Activated T-helper 1 cell treated with anti-CD3 and anti-CD28 coated beads, Interleukin-12 subunit alpha, Interleukin-12 subunit beta, Interleukin-2, Interleukin-4 antibody, amounts not matched to agents 30 ng/mL and 10 ng/mL and 1 ng/mL, durations not matched to agents 14 hours and 24 hours and 36 hours (primary cell): ENCODE data around the gene ANKRD13A. TPM values are rescaled to one million over a fixed set of nuclear protein-coding genes. Genes with fewer than 3 reads are reported as not detected.
"Not testable (repeated sequence)": the region's sequence is repeated elsewhere in the genome, so short reads cannot be mapped to it uniquely, and the experiment has no call there.

ENCODE experiments used
- DNase-seq: peaks from one replicate; pipeline ENCODE4 v3.0.0; 2021; ENCODE audit warnings: low spot score
- H3K27ac Mint-ChIP-seq: one replicate; pipeline ENCODE4 v1.8.0; 2021; ENCODE audit warnings: mild to moderate bottlenecking, mixed read lengths
- H3K27me3 Mint-ChIP-seq: one replicate; pipeline ENCODE4 v1.8.0; 2022; ENCODE audit warnings: mild to moderate bottlenecking, moderate library complexity, mixed read lengths; ENCODE audit not compliant: insufficient read depth
- H3K36me3 Mint-ChIP-seq: one replicate; pipeline ENCODE4 v1.8.0; 2021; ENCODE audit warnings: low read depth, mixed read lengths
- H3K4me1 Mint-ChIP-seq: one replicate; pipeline ENCODE4 v1.8.0; 2021; ENCODE audit warnings: low read depth, mixed read lengths
- H3K4me3 Mint-ChIP-seq: one replicate; pipeline ENCODE4 v1.8.0; 2021; ENCODE audit warnings: mild to moderate bottlenecking, moderate library complexity, mixed read lengths
- H3K9me3 Mint-ChIP-seq: one replicate; pipeline ENCODE4 v1.8.0; 2021; ENCODE audit warnings: mixed read lengths
- intact Hi-C: fragments of 100-400 bp; cut with micrococcal nuclease; formaldehyde crosslinking; loops from one replicate; pipeline ENCODE4 v1.15.1; 2024
- total RNA-seq: library from RNA; stranded (reverse); gene quantifications from 2 replicates; pipeline ENCODE4 v1.2.3, GENCODE V29; 2022

Gene ANKRD13A
- total RNA-seq, 1 donor from 2014 or later: 62.4 TPM

DNA sequence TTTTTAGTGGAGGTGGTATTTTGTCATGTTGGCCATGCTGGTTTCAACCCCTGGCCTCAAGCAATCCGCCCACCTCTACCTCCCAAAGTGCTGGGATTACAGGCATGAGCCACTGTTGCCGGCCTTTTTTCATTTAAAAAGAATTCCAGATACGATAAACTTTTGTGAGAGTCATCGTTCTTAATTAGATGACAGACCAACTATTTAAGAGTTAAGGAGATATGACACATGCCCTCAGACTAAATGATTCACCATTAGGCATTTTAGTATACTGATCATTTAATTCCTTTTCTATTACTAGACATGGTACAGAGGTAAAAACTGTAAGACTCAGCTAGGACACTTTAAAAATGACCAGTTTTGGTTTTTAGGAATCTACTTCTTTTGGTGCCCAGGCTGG is 2.4 kb downstream of the ANKRD13A start:
- Mint-ChIP-seq H3K36me3 (peaks cover 25% of the 10 kb centered on the region), H3K4me1 (peaks cover 80% of the 10 kb centered on the region), H3K9me3 (no peaks in the 10 kb centered on the region), H3K27me3 (no peaks in the 10 kb centered on the region), H3K4me3 (peak overlapping the region; percentile 19), H3K27ac (no peak overlapping the region)
- DNase-seq: no peak
- intact Hi-C loops: no loop called here

DNA sequence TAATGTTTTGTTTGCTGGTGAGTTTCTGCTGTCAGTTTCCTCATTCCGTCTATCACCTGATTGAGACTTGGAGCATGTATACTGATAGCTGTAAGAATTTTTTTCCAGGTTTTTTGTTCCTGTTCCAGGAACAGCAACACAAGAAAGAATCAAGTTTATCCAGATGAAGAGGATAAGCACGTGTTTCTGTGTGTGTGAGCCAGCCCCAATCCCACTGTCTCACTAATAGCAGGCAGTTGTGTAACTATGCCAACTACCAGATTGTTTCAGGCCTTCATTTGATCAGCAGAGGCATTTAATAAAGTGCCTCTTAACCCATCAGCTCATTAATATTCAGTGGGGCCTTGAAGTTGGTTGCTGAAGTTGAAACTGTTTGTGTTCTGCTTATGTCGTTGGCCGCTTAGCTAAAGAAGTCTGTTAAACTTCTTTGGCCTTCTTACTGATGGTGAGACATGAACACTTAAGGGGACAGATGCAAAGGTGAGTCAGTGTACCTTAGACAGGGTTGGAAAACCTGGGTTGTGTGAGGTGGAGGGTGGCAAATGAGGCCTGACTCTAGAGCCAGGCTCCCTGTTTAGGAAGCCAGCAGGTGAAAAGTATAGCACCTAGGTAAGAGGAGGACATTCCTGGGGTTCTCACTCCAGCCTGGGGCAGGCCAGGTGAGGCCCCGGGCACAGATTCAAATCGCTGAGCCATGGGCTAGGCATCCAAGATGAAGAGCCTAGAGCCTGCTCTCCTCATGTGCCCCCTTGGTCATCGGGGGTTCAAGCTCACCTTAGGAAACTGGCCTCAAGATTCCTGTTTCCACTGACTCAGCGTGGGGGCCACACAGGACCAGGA is 3.7 kb downstream of the ANKRD13A start:
- H3K27ac Mint-ChIP-seq: peak overlapping the region; percentile 16
- H3K27me3 Mint-ChIP-seq: no peaks in the 10 kb centered on the region
- no peak overlapping the region for H3K4me3 Mint-ChIP-seq
- intact Hi-C loops: no loop called here
- H3K4me1 Mint-ChIP-seq: peaks cover 74% of the 10 kb centered on the region
- no peak for DNase-seq
- H3K36me3 Mint-ChIP-seq: peaks cover 33% of the 10 kb centered on the region
- H3K9me3 Mint-ChIP-seq: no peaks in the 10 kb centered on the region

DNA sequence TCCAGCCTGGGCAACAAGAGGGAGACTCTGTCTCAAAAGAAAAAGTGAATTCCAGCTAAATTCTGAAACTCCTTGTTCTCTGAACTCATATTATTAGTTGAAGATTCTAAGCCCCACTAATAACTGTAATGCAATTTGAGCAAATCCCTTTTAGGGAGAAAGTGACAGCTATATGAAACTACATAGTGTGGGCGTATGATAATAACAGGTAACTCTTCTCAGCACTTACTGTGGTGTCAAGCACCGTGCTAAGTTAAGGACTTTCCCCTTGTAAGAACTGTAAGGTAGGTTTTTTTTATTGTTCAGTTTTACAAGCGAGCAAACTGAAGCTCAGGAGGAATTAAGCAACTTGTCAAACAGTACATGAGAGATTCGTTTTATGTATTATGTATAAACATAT is 5.4 kb downstream of the ANKRD13A start:
- peak overlapping the region; percentile 68 for H3K27ac Mint-ChIP-seq
- H3K27me3 Mint-ChIP-seq: no peaks in the 10 kb centered on the region
- no peak for DNase-seq
- peaks cover 71% of the 10 kb centered on the region for H3K4me1 Mint-ChIP-seq
- H3K4me3 Mint-ChIP-seq: peak overlapping the region; percentile 39
- no peaks in the 10 kb centered on the region for H3K9me3 Mint-ChIP-seq
- peaks cover 42% of the 10 kb centered on the region for H3K36me3 Mint-ChIP-seq
- intact Hi-C loops: no loop called here

DNA sequence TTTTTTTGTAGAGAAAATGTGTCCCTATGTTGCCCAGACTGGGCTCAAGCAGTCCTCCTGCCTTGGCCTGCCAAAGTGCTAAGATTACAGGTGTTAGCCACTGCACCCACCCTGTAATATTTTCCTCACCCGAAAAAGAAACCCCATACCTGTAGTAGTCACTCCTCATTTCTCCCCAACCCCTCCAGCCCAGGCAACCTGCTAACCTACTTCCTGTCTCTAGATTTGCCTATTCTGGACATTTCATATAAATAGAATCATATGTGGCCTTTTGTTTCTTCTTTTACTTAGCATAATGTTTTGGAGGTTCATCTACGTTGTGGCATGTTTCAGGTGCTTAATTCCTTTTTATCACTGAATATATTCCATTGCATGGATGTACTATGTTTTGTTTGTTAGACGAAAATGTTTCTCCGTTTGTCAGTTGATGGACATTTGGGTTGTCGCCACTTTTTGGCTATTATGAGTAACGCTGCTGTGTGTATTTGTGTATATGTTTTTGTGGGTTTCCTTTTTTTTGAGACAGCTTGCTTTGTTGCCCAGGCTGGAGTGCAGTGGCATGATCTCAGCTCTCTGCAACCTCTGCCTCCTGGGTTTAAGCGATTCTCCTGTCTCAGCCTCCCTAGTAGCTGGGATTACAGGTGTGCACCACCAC is 6.2 kb downstream of the ANKRD13A start:
- peak overlapping the region; percentile 35 for H3K27ac Mint-ChIP-seq
- no peaks in the 10 kb centered on the region for H3K9me3 Mint-ChIP-seq
- intact Hi-C loops: no loop called here
- no peak for DNase-seq
- H3K36me3 Mint-ChIP-seq: peaks cover 45% of the 10 kb centered on the region
- H3K27me3 Mint-ChIP-seq: no peaks in the 10 kb centered on the region
- H3K4me1 Mint-ChIP-seq: peaks cover 72% of the 10 kb centered on the region
- H3K4me3 Mint-ChIP-seq: peak overlapping the region; percentile 25

DNA sequence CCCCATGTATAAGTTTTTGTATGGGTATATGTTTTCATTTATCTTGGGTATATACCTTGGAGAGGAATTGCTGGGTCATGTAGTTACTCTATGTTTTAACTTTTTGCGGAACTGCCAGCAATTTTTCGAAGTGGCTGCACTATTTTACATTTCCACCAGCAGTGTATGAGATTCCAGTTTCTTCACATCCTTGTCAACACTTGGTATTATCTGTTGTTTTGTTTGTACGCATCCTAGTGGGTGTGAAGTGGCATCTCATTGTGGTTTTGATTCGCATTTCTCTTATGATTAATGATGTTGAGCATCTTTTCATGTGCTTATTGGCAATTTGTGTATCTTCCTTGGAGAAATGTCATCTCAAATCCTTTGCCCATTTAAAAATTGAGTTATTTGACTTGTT is 6.9 kb downstream of the ANKRD13A start:
- Mint-ChIP-seq H3K9me3 (no peaks in the 10 kb centered on the region), H3K4me1 (peaks cover 73% of the 10 kb centered on the region), H3K4me3 (no peak overlapping the region), H3K27me3 (no peaks in the 10 kb centered on the region), H3K27ac (peak overlapping the region; percentile 12), H3K36me3 (peaks cover 44% of the 10 kb centered on the region)
- intact Hi-C loops: no loop called here
- DNase-seq: no peak

DNA sequence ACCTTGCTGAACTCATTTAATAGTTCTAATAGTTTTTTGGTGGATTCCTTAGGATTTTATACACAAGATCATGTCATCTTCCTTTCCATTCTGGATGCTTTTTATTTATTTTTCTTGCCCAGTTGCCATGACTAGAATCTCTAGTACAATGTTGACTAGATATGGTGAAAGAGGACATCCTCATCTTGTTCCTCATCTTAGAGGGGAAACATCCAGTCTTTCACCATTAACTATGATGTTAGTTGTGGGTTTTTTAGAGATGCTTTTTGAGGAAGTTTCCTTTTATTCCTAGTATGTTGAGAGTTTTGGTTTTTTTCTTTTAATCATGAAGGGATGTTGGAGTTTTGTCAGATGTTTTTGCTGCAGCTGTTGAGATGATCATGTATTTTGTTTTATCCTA is 8.7 kb downstream of the ANKRD13A start:
- Mint-ChIP-seq H3K27ac (no peak overlapping the region), H3K27me3 (no peaks in the 10 kb centered on the region), H3K9me3 (no peaks in the 10 kb centered on the region), H3K36me3 (peaks cover 48% of the 10 kb centered on the region), H3K4me1 (peaks cover 79% of the 10 kb centered on the region), H3K4me3 (no peak overlapping the region)
- no peak for DNase-seq
- intact Hi-C loops: loop anchor here (2.0 kb wide), 1 partner anchor 13 kb away; no protein-coding TSS in a partner anchor

DNA sequence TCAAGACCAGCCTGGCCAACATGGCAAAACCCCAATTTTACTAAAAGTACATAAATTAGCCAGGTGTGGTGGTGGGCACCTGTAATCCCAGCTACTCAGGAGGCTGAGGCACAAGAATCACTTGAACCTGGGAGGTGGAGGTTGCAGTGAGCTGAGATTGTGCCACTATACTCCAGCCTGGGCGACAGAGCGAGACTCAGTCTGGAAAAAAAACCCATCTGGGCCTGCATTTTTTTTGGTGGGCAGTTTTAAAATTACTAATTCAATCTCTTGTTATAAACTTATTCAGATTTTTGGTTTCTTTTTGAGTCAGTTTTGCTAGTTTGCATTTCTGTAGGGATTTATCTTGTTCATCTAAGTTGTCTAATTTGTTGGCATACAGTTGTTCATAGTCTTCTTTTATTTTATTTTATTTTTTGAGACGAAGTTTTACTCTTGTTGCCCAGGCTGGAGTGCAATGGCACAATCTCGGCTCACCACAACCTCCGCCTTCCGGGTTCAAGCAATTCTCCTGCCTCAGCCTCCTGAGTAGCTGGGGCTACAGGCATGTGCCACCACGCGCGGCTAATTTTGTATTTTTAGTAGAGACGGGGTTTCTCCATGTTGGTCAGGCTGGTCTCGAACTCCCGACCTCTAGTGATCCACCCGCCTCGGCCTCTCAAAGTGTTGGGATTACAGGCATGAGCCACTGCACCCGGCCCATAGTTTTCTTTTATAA is 9.6 kb downstream of the ANKRD13A start:
- H3K9me3 Mint-ChIP-seq, H3K4me3 Mint-ChIP-seq, H3K27ac Mint-ChIP-seq, H3K27me3 Mint-ChIP-seq, DNase-seq: not testable (repeated sequence)
- intact Hi-C loops: loop anchor here (2.0 kb wide), 1 partner anchor 14 kb away; no protein-coding TSS in a partner anchor
- peaks cover 71% of the 10 kb centered on the region for H3K4me1 Mint-ChIP-seq
- H3K36me3 Mint-ChIP-seq: peaks cover 44% of the 10 kb centered on the region

DNA sequence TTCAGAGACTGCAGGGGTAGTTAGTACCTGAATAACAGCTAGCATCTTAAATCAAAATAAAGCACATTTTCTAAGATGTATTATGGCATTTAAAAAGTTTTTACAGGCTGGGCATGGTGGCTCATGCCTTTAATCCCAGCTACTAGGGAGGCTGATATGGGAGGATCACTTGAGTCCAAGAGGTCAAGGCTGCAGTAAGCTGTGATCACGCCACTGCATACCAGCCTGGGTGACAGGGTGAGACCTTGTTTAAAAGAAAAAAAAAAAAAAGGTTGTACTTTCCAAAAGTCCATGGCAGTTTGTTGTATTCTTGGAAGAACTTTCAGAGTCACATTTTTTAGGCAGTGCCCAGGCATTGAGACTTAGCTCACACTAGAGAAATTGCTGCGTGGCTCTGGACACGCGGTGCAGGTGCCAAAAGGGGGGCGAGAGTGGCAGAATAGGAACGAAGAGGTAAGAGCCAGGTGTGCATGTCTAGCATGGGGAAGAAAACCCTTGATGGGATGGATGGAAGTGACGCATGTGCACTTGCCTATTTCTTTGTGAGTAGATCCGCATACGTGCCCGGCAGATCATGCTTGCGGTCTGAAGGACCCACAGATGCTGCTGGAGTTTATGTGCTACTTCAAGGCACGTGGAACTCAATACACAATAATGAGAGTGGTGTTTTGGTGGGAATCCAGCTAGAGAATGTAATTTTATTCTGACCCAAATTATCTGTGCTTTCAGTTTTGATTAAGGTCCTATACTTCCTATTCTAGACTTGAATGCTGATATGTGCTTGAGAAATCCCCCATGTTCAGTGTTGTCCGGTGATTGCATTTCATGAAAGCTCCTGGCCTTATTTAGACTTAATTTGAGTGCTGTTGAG is 11.9 kb downstream of the ANKRD13A start:
- Mint-ChIP-seq H3K27ac (peak overlapping the region; percentile 2), H3K27me3 (no peaks in the 10 kb centered on the region), H3K4me3 (no peak overlapping the region), H3K36me3 (peaks cover 47% of the 10 kb centered on the region), H3K9me3 (no peaks in the 10 kb centered on the region), H3K4me1 (peaks cover 60% of the 10 kb centered on the region)
- no peak for DNase-seq
- intact Hi-C loops: no loop called here

DNA sequence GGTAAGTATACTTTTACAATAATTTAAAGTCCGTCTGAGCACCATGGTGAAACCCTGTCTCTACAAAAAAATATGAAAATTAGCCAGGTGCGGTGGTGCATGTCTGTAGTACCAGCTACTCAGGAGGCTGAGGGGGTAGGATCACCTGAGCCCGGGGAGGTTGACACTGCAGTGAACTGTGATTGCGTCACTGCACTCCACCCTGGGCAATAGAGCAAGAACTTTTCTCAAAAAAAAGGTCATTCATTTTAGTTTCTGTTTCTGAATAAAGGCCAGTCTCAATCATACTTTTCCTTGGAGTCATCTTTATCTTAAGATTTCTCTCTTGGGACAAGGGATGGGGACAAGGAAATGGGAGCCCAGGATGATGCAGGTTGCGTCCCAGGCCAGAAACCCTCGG is 12.9 kb downstream of the ANKRD13A start:
- intact Hi-C loops: no loop called here
- Mint-ChIP-seq H3K4me1 (peaks cover 55% of the 10 kb centered on the region), H3K36me3 (peaks cover 43% of the 10 kb centered on the region), H3K4me3 (no peak overlapping the region), H3K27ac (peak overlapping the region; percentile 4), H3K9me3 (no peaks in the 10 kb centered on the region), H3K27me3 (no peaks in the 10 kb centered on the region)
- no peak for DNase-seq

DNA sequence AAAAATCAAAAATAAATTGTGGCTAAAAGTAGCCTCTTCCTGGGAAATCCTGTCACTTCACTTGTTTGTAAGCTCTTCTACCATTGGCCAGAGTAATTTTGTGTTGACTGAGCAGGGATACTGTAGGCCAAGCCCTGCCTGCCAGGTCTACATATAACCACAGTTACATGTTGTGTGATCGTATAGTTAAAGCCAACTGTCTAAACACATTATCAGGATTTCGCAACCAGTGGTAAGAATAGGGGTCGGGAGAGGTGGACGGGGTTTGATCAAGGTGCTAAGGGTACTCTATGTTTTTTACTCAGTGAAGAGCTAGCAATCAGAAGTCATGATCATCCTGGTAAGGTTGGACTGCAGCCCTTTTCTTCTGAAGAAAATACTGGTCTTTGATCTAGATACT is 13.4 kb downstream of the ANKRD13A start:
- Mint-ChIP-seq H3K27ac (peak overlapping the region; percentile 4), H3K4me3 (no peak overlapping the region), H3K36me3 (peaks cover 44% of the 10 kb centered on the region), H3K27me3 (no peaks in the 10 kb centered on the region), H3K4me1 (peaks cover 55% of the 10 kb centered on the region), H3K9me3 (no peaks in the 10 kb centered on the region)
- intact Hi-C loops: no loop called here
- DNase-seq: no peak

DNA sequence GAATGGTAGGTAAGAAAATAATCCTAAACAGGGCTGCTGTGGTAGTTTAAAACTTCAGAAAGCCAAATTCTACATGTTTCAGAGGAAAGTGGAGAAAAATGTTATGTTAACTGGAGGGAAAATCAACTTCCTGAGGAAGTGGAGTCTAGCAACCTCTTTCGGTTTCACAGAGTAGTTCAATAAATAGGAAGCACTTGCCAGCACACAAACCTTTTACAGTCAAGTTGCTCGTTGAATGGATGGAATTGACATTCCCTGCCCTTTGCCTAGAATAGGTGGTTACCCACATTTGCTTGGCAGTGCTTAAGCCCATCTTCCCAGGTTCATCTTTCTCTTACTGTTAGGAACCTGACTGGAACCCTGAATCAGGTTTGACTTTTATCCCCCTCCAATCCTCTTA is 15.9 kb downstream of the ANKRD13A start:
- H3K4me1 Mint-ChIP-seq: peaks cover 44% of the 10 kb centered on the region
- no peaks in the 10 kb centered on the region for H3K9me3 Mint-ChIP-seq
- H3K36me3 Mint-ChIP-seq: peaks cover 45% of the 10 kb centered on the region
- no peaks in the 10 kb centered on the region for H3K27me3 Mint-ChIP-seq
- no peak for DNase-seq
- peak overlapping the region; percentile 53 for H3K4me3 Mint-ChIP-seq
- intact Hi-C loops: loop anchor here (1.0 kb wide), 2 partner anchors 81 to 210 kb away; no protein-coding TSS in a partner anchor
- H3K27ac Mint-ChIP-seq: peak overlapping the region; percentile 90

DNA sequence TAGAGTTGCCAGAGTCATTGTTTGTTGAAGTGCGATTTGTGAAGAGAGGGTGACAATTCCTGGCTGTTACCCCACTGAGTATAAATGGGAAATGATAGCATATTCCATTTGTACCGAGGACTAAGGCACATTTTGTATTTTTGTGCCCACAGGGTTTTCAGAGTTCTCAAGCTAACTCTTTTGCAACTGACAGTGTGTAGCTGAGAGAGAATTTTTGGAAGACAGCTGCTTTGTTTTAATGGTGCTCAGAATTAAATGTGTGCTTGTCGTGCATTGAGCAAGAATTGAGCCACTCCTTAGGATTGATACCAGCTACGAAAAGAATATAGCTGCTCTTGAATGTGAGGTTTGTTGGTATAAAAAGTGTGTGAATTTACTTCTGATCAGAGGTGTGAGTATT is 21.7 kb downstream of the ANKRD13A start:
- Mint-ChIP-seq H3K4me1 (peaks cover 24% of the 10 kb centered on the region), H3K27me3 (no peaks in the 10 kb centered on the region), H3K36me3 (peaks cover 53% of the 10 kb centered on the region), H3K4me3 (no peak overlapping the region), H3K27ac (no peak overlapping the region), H3K9me3 (no peaks in the 10 kb centered on the region)
- intact Hi-C loops: no loop called here
- DNase-seq: no peak
